IMR-90 (cell line): ENCODE results near the gene E2F3. TPM values are rescaled to one million over a fixed set of nuclear protein-coding genes. Genes with fewer than 3 reads are reported as not detected.

Source experiments
- ATAC-seq: fragments of 200-7000 bp; cut with Tn5 transposase; 2 replicates; pipeline ENCODE4 v1.9.1; 2020; ENCODE audit warnings: low read depth, mild to moderate bottlenecking, moderate library complexity
- BruUV-seq: library from RNA; stranded (reverse); fragments of 400-500 nt; replicated peaks from 2 replicates; lab custom pipeline; 2021; lab: Mats Ljungman, UMichigan
- CTCF ChIA-PET: fragments of 300-600 bp; formaldehyde crosslinking; extraction: SDS; loops from one replicate; lab custom pipeline; 2021; ENCODE audit warnings: antibody characterized with exemption; lab: Yijun Ruan, JAX
- POLR2A ChIA-PET: fragments of 300-600 bp; sonication (Branson Sonifier 250); formaldehyde crosslinking; loops from one replicate; lab custom pipeline; 2022; ENCODE audit warnings: antibody characterized with exemption; ENCODE audit not compliant: unreplicated experiment; lab: Charles Lee
- DNase-seq: peaks from one replicate; pipeline ENCODE4 v3.0.0; 2013
- H2AFZ ChIP-seq: replicated peaks from 2 replicates; pipeline ENCODE3; 2013; ENCODE audit warnings: low read length, mild to moderate bottlenecking; ENCODE audit not compliant: poor library complexity
- H2AK5ac ChIP-seq: 2 replicates; pipeline ENCODE4 v1.6.1; 2013; ENCODE audit warnings: low read depth, low read length, inconsistent platforms
- H2AK9ac ChIP-seq: replicated peaks from 2 replicates; pipeline ENCODE3; 2013; ENCODE audit warnings: mild to moderate bottlenecking, low read depth, low read length, moderate library complexity; ENCODE audit not compliant: poor library complexity
- H2BK120ac ChIP-seq: 2 replicates; pipeline ENCODE4 v1.6.1; 2013; ENCODE audit warnings: low read depth, low read length, inconsistent platforms
- H2BK15ac ChIP-seq: 3 replicates; pipeline ENCODE4 v1.6.1; 2013; ENCODE audit warnings: low read depth, low read length, inconsistent platforms
- H2BK20ac ChIP-seq: 2 replicates; pipeline ENCODE4 v1.6.1; 2013; ENCODE audit warnings: low read depth, mild to moderate bottlenecking, inconsistent platforms, low read length, moderate library complexity
- H2BK5ac ChIP-seq: 2 replicates; pipeline ENCODE4 v1.6.1; 2013; ENCODE audit warnings: mild to moderate bottlenecking, low read depth, low read length, inconsistent platforms; ENCODE audit not compliant: poor library complexity, severe bottlenecking
- H3K14ac ChIP-seq: replicated peaks from 2 replicates; pipeline ENCODE4 v1.6.1; 2013; ENCODE audit warnings: low read depth, low read length, inconsistent platforms
- H3K18ac ChIP-seq: 2 replicates; pipeline ENCODE4 v1.6.1; 2013; ENCODE audit warnings: low read depth, low read length, control low read depth
- H3K23ac ChIP-seq: 2 replicates; pipeline ENCODE4 v1.6.1; 2013; ENCODE audit warnings: low read depth, low read length, inconsistent platforms
- H3K27ac ChIP-seq: 2 replicates; pipeline ENCODE4 v1.5.1; 2013; ENCODE audit warnings: mild to moderate bottlenecking, control low read depth, low read length; ENCODE audit not compliant: insufficient read depth
- H3K27me3 ChIP-seq: 2 replicates; pipeline ENCODE4 v1.6.1; 2013; ENCODE audit warnings: low read length; ENCODE audit not compliant: control insufficient read depth, insufficient read depth
- H3K36me3 ChIP-seq: 2 replicates; pipeline ENCODE4 v1.6.1; 2013; ENCODE audit warnings: low read length, mixed read lengths; ENCODE audit not compliant: control insufficient read depth, insufficient read depth
- H3K4ac ChIP-seq: 2 replicates; pipeline ENCODE4 v1.6.1; 2013; ENCODE audit warnings: low read depth, low read length, inconsistent platforms
- H3K4me1 ChIP-seq: 2 replicates; pipeline ENCODE4 v1.6.1; 2013; ENCODE audit warnings: low read length, mixed read lengths; ENCODE audit not compliant: control insufficient read depth, insufficient read depth
- H3K4me2 ChIP-seq: 2 replicates; pipeline ENCODE4 v1.6.1; 2013; ENCODE audit warnings: low read depth, mild to moderate bottlenecking, control low read depth, low read length, moderate library complexity
- H3K4me3 ChIP-seq: 2 replicates; pipeline ENCODE4 v1.5.1; 2013; ENCODE audit warnings: low read depth, mild to moderate bottlenecking, control low read depth, low read length, moderate library complexity; ENCODE audit not compliant: insufficient read depth
- H3K56ac ChIP-seq: 2 replicates; pipeline ENCODE4 v1.6.1; 2013; ENCODE audit warnings: low read length, inconsistent platforms; ENCODE audit not compliant: insufficient read depth; ENCODE audit errors: extremely low read depth
- H3K79me1 ChIP-seq, 2 experiments: 2 replicates each; pipeline ENCODE4 v1.6.1; 2013; ENCODE audit warnings: low read length in 2 of 2, inconsistent platforms in 1 of 2, low read depth in 1 of 2
- H3K9ac ChIP-seq: 2 replicates; pipeline ENCODE4 v1.6.1; 2013; ENCODE audit warnings: low read depth, low read length, control low read depth
- H3K9me1 ChIP-seq: 2 replicates; pipeline ENCODE4 v1.6.1; 2013; ENCODE audit warnings: low read length, inconsistent platforms; ENCODE audit not compliant: insufficient read depth
- H3K9me3 ChIP-seq: 2 replicates; pipeline ENCODE4 v1.6.1; 2013; ENCODE audit warnings: low read length; ENCODE audit not compliant: control insufficient read depth, insufficient read depth
- H4K20me1 ChIP-seq: 2 replicates; pipeline ENCODE4 v1.6.1; 2013; ENCODE audit warnings: low read length, inconsistent platforms; ENCODE audit not compliant: insufficient read depth
- H4K5ac ChIP-seq: 2 replicates; pipeline ENCODE4 v1.6.1; 2013; ENCODE audit warnings: mild to moderate bottlenecking, low read depth, low read length, control low read depth
- H4K8ac ChIP-seq, 2 experiments: 2 replicates each; pipeline ENCODE4 v1.6.1; 2013; ENCODE audit warnings: low read depth in 2 of 2, low read length in 2 of 2, control low read depth in 1 of 2, inconsistent platforms in 1 of 2
- H4K91ac ChIP-seq: 2 replicates; pipeline ENCODE4 v1.6.1; 2013; ENCODE audit warnings: low read depth, low read length, inconsistent platforms; ENCODE audit not compliant: insufficient read depth
- CEBPB ChIP-seq: IDR thresholded peaks from 2 replicates; pipeline ENCODE4 v1.6.1; 2012; ENCODE audit warnings: low read depth, low read length, improper control_type of control experiment
- CHD1 ChIP-seq: IDR thresholded peaks from 2 replicates; pipeline ENCODE4 v1.6.1; 2012; ENCODE audit warnings: low read depth, low read length, improper control_type of control experiment
- ELK1 ChIP-seq: fragments of 150-350 bp; IDR thresholded peaks from 2 replicates; pipeline ENCODE4 v1.6.1; 2016; ENCODE audit warnings: low read depth, mild to moderate bottlenecking, low read length, moderate library complexity, borderline replicate concordance
- MAFK ChIP-seq: IDR thresholded peaks from 2 replicates; pipeline ENCODE4 v1.6.1; 2012; ENCODE audit warnings: low read depth, low read length, improper control_type of control experiment
- MAZ ChIP-seq: IDR thresholded peaks from 2 replicates; pipeline ENCODE4 v1.6.1; 2012; ENCODE audit warnings: low read depth, mild to moderate bottlenecking, low read length, improper control_type of control experiment, moderate library complexity, borderline replicate concordance
- MXI1 ChIP-seq: IDR thresholded peaks from 2 replicates; pipeline ENCODE4 v1.6.1; 2012; ENCODE audit warnings: low read depth, mild to moderate bottlenecking, low read length, moderate library complexity, borderline replicate concordance
- NFE2L2 ChIP-seq: fragments of 150-350 bp; IDR thresholded peaks from 2 replicates; pipeline ENCODE4 v1.6.1; 2016; ENCODE audit warnings: low read depth, mild to moderate bottlenecking, low read length
- RAD21 ChIP-seq: IDR thresholded peaks from 2 replicates; pipeline ENCODE4 v1.6.1; 2012; ENCODE audit warnings: low read length, improper control_type of control experiment
- RCOR1 ChIP-seq: IDR thresholded peaks from 2 replicates; pipeline ENCODE4 v1.6.1; 2012; ENCODE audit warnings: mild to moderate bottlenecking, low read length, improper control_type of control experiment; ENCODE audit not compliant: insufficient replicate concordance
- RFX5 ChIP-seq: IDR thresholded peaks from 2 replicates; pipeline ENCODE4 v1.8.0; 2012; ENCODE audit warnings: low read depth, mild to moderate bottlenecking, low read length, moderate library complexity
- SMC3 ChIP-seq: fragments of 150-350 bp; IDR thresholded peaks from 2 replicates; pipeline ENCODE4 v1.6.1; 2016; ENCODE audit warnings: low read depth, mild to moderate bottlenecking, antibody characterized with exemption, low read length, moderate library complexity
- WGBS, 2 experiments: methylation state at CpG; one replicate each; pipeline versions ENCODE4 v1.1.5 to v1.1.7; 2013; ENCODE audit warnings: missing lambda C conversion rate in 2 of 2; ENCODE audit not compliant: insufficient read length in 1 of 2; ENCODE audit errors: extremely low coverage in 2 of 2; 5-methylcytosine and 5-hydroxymethylcytosine counted together
- dilution Hi-C: fragments of 300-500 bp; cut with HindIII; formaldehyde crosslinking; loops from one replicate; pipeline ENCODE4 v1.14.3; 2018; ENCODE audit warnings: low sequenced_read_pairs; ENCODE audit not compliant: unreplicated experiment
- in situ Hi-C: fragments of 300-500 bp; cut with MboI; formaldehyde crosslinking; loops from 3 replicates; pipeline ENCODE4 v1.14.3; 2019; ENCODE audit warnings: low sequenced_read_pairs, inconsistent platforms, mixed read lengths
- intact Hi-C: fragments of 100-400 bp; cut with micrococcal nuclease; formaldehyde crosslinking; loops from 2 replicates; pipeline ENCODE4 v1.10.0; 2022
- polyA plus RNA-seq, 3 experiments: library from polyadenylated mRNA; depleted of rRNA; stranded (reverse); fragments of >200 nt; gene quantifications; 2 replicates each; pipeline ENCODE4 v1.2.3, GENCODE V29; 2012; ENCODE audit warnings: low replicate concordance in 1 of 3
- total RNA-seq: library from RNA; depleted of rRNA; stranded (reverse); fragments of >200 nt; gene quantifications from 2 replicates; pipeline ENCODE4 v1.2.3, GENCODE V29; 2012

The E2F3 gene
- total and polyA plus RNA-seq, 2 of the 4 experiments (the other 2 are of a cell fraction), result 2.3 to 8.2 TPM

- Histone ChIP-seq H2BK5ac (no peak overlapping the region), H3K4me3 (no peak overlapping the region), H3K56ac (no peak overlapping the region), H4K91ac (no peak overlapping the region), H2AK9ac (no peak overlapping the region), H2AFZ (no peak overlapping the region), H3K9me1 (peaks cover 16% of the 10 kb centered on the region), H3K79me1 (peaks cover 46 to 72% of the 10 kb centered on the region in 2 experiments), H3K14ac (no peak overlapping the region), H3K9me3 (no peaks in the 10 kb centered on the region), H4K8ac (no peak overlapping the region), H3K9ac (no peak overlapping the region), H2BK20ac (no peak overlapping the region), H4K5ac (no peak overlapping the region), H2BK15ac (no peak overlapping the region), H3K27ac (no peak overlapping the region), H4K20me1 (peaks cover 49% of the 10 kb centered on the region), H3K4ac (no peak overlapping the region), H2AK5ac (no peak overlapping the region), H3K23ac (no peak overlapping the region), H3K4me1 (no peaks in the 10 kb centered on the region), H3K27me3 (no peaks in the 10 kb centered on the region), H3K18ac (no peak overlapping the region), H2BK120ac (no peak overlapping the region), H3K36me3 (peaks cover 4% of the 10 kb centered on the region), H3K4me2 (no peak overlapping the region)
- dilution Hi-C loops, result no loop called here
- CTCF ChIA-PET, result no interaction called here
- WGBS, 2 experiments, result 100% methylated on average over 1 of the region's 4 CpGs; no CpG with 5 or more reads in 1 of the 2 experiments
- ATAC-seq (no peak), DNase-seq (no peak)
- in situ Hi-C loops, result no loop called here
- POLR2A ChIA-PET, result no interaction called here
- TF ChIP-seq MXI1, result no peak
- TF ChIP-seq NFE2L2, result no peak
- no peak for TF ChIP-seq RCOR1
- no peak for TF ChIP-seq MAFK
- no peak for TF ChIP-seq RAD21
- no peak for TF ChIP-seq SMC3
- TF ChIP-seq CHD1, result no peak
- TF ChIP-seq RFX5, result no peak
- no peak for TF ChIP-seq CEBPB
- TF ChIP-seq MAZ, result no peak
- TF ChIP-seq ELK1, result no peak
- intact Hi-C loops, result no loop called here
- no TSS peak for BruUV-seq
Observed at GRCh38 chr6:20467437-20467836, 65.8 kb downstream of the E2F3 start.
